DMS114 treated with DMSO at 0.1 percent for 48 hours (cell line): ENCODE measurements around the gene SERF2.
"Not testable (repeated sequence)": the region's sequence is repeated elsewhere in the genome, so short reads cannot be mapped to it uniquely, and the experiment has no call there.

Source experiments
- DNase-seq: peaks from one replicate; lab custom pipeline; 2025; ENCODE audit not compliant: unreplicated experiment; lab: John Stamatoyannopoulos, UW

The SERF2 gene

GRCh38 chr15:43828061-43828657 lies 36.0 kb downstream of the SERF2 start:
- peak; percentile 35 for DNase-seq

DNA sequence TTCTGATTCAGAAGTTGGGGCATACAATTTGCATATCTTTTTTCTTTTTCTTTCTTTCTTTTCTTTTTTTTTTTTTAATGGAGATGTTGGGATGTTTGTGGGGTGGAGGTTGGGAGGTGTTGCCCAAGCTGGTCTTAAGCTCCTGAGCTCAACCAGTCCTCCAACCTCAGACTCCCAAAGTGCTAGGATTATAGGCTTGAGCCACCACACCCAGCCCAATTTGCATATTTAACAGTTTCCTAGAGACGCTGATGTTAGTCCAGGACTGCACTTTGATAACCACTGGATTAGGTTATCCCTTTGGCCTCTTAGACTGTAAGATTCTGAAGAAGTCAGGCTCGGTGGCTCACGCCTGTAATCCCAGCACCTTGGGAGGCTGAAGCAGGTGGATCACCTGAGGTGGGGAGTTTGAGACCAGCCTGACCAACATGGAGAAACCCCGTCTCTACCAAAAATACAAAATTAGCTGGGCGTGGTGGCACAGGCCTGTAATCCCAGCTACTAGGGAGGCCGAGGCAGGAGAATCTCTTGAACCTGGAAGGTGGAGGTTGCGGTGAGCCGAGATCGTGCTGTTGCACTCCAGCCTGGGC lies 37.9 kb downstream of the SERF2 start:
- DNase-seq, result not testable (repeated sequence)

DNA sequence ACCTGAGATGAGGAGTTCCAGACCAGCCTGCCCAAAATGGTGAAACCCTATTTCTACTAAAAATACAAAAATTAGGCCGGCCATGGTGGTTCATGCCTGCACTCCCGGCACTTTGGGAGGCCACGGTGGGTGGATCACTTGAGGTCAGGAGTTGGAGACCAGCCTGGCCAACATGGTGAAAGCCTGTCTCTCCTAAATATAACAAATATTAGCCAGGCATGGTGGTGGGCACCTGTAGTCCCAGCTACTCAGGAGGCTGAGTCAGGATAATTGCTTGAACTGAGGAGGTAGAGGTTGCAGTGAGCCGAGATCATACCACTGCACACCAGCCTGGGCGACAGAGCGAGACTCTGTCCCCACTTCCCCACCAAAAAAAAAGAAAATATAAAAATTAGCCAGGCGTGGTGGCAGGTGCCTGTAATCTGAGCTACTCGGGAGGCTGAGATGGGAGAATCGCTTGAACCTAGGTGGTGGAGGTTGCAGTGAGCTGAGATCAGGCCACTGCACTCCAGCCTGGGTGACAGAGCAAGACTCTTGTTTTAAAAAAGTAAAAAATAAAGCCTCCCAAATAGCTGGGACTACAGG lies 38.7 kb downstream of the SERF2 start:
- DNase-seq, result not testable (repeated sequence)

DNA sequence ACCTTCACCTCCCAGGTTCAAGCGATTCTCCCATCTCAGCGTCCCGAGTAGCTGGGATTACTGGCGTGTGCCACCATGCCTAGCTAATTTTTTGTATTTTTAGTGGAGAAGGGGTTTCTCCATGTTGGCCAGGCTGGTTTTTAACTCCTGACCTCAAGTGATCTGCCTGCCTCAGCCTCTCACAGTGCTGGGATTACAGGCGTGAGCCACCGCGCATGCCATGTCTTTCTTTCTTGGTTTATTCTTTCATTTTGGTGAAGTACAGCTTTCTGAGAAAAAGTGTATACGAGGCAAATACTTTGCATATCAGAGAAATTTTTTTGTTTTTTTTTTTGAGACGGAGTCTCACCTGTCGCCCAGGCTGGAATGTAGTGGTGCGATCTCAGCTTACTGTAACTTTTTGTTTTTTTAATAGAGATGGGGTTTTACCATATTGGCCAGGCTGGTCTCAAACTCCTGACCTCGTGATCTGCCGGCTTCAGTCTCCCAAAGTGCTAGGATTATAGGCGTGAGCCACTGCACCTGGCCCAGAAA lies 39.5 kb downstream of the SERF2 start:
- not testable (repeated sequence) for DNase-seq

GRCh38 chr15:43832485-43832884 lies 40.4 kb downstream of the SERF2 start:
- DNase-seq, result not testable (repeated sequence)

GRCh38 chr15:43845421-43845820 lies 53.3 kb downstream of the SERF2 start:
- no peak for DNase-seq
